Fibroblast of the aortic adventitia (primary cell): ENCODE results near the gene TRMT1L. TPM values are rescaled to one million over a fixed set of nuclear protein-coding genes. Genes with fewer than 3 reads are reported as not detected.

ENCODE experiments used
- DNase-seq: peaks from one replicate; pipeline ENCODE4 v3.0.0-alpha.2; 2010; ENCODE audit warnings: low read depth
- H3K4me3 ChIP-seq: 2 replicates; pipeline ENCODE4 v1.5.1; 2011; ENCODE audit warnings: low read depth, mild to moderate bottlenecking, control low read depth, low read length, moderate library complexity
- total RNA-seq: library from RNA; depleted of rRNA; stranded (reverse); fragments of >200 nt; gene quantifications from 2 replicates; pipeline ENCODE4 v1.2.3, GENCODE V29; 2012; ENCODE audit warnings: low replicate concordance
- TF ChIP-seq, protein P1 (sequence below): IDR thresholded peaks from 2 replicates; pipeline ENCODE4 v1.5.1; 2011; ENCODE audit warnings: mild to moderate bottlenecking, low read length, control low read depth, inconsistent platforms; ENCODE audit not compliant: insufficient read depth

Gene TRMT1L
- total RNA-seq, 1 donor, result 22.6 TPM

- DNase-seq, result peak; percentile 26
- H3K4me3 ChIP-seq, result peak overlapping the region; percentile 87
Measured at GRCh38 chr1:185154912-185155513, 1.7 kb downstream of the TRMT1L start.

GRCh38 chr1:185152187-185152767 is 4.5 kb downstream of the TRMT1L start:
- TF ChIP-seq, protein P1, sequence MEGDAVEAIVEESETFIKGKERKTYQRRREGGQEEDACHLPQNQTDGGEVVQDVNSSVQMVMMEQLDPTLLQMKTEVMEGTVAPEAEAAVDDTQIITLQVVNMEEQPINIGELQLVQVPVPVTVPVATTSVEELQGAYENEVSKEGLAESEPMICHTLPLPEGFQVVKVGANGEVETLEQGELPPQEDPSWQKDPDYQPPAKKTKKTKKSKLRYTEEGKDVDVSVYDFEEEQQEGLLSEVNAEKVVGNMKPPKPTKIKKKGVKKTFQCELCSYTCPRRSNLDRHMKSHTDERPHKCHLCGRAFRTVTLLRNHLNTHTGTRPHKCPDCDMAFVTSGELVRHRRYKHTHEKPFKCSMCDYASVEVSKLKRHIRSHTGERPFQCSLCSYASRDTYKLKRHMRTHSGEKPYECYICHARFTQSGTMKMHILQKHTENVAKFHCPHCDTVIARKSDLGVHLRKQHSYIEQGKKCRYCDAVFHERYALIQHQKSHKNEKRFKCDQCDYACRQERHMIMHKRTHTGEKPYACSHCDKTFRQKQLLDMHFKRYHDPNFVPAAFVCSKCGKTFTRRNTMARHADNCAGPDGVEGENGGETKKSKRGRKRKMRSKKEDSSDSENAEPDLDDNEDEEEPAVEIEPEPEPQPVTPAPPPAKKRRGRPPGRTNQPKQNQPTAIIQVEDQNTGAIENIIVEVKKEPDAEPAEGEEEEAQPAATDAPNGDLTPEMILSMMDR, result no peak
- peak; percentile 62 for DNase-seq
- H3K4me3 ChIP-seq, result no peak overlapping the region

More at GRCh38 chr1:185154912-185155513, 1.7 kb downstream of the TRMT1L start:
- TF ChIP-seq, protein P1, result no peak

GRCh38 chr1:185151215-185151614 is 5.5 kb downstream of the TRMT1L start:
- TF ChIP-seq, protein P1, result no peak
- H3K4me3 ChIP-seq, result no peak overlapping the region
- no peak for DNase-seq

DNA sequence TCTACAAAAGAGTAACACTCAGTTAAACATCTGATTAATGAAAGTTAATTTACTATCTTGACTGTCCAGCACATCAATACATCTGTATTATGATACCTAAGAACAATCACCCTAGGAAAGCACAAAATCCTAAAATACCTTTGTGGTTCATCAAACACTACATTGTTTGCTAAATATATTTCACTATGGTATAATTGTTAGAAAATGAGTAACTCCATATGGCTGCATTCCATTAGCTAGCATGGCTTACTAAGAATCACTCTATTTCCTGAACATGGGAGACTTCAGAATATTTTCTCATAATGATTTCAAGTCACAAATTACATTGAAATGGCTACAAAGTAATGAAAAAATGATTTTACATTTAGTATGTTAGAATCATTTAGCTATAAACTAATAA is 12.5 kb downstream of the TRMT1L start:
- H3K4me3 ChIP-seq, result no peak overlapping the region

DNA sequence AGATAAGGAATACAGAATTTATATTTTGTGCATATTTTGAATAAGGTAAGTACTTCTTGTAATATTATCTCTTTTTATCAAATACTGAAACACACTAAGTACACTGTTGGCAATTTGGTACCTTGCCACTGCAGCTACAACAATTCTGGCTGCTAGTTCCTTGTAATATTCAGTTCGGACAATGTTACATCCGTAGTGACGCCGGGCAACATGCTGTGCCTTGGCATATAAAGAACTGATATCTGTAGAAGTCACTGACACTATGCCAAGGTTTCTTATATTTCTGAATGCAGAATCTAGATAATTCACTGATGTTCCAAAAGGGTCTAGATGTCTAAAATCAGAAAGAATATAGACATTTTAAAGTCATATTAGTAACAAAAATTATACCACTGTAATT is 17.5 kb downstream of the TRMT1L start:
- no peak overlapping the region for H3K4me3 ChIP-seq
- DNase-seq, result no peak
- TF ChIP-seq, protein P1, result no peak

More for the DNA sequence above, 12.5 kb downstream of the TRMT1L start:
- peak; percentile 61 for DNase-seq
- TF ChIP-seq, protein P1, result no peak

DNA sequence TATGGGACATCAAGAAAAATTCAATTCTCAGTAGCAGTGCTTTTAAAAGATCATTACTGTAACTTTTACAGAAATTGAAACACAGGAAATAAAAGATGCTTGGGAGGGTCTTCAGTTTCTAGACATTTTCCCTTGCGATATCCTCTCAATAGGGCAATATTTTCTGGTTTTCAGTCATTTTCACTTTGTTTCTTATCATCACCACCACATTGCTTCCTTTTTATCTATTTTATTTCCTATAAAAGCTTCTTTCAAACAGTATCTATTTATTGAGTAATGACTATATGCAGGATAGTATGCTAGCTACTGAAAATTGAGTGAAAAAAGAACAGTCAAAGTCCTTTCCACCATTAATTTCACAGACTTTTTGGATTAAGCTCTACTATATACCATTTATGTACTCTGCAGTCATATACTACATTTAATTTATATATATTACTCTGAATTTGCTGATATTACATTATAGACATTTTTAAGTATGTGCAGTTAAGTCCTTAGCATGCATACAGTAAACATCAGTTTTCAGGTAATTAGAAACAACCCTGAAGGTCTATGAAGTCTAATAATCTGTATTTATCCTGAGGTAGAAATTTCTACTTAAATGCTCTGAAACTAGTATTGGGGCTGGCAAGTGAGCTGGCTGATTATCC is 18.7 kb downstream of the TRMT1L start:
- TF ChIP-seq, protein P1, result no peak
- no peak overlapping the region for H3K4me3 ChIP-seq
- DNase-seq, result no peak
